ENCODE data around the gene FAM53C.
"Not testable (repeated sequence)": the region's sequence is repeated elsewhere in the genome, so short reads cannot be mapped to it uniquely, and the experiment has no call there.

- not testable (repeated sequence) for TF ChIP-seq CTCF (IDR thresholded peaks at IDR 0.05; ENCODE audit: extremely low read depth in 1 of 2, insufficient read depth in 1 of 2, low read depth in 1 of 2, low read length in 2 of 2); POLR2A (IDR thresholded peaks at IDR 0.05; ENCODE audit: low read depth, low read length); POLR2AphosphoS5 (IDR thresholded peaks at IDR 0.05; ENCODE audit: insufficient read depth, low read depth, low read length); FOS (IDR thresholded peaks at IDR 0.05; ENCODE audit: borderline replicate concordance, insufficient read depth, low read length); EZH2 (IDR thresholded peaks at IDR 0.05; ENCODE audit: borderline replicate concordance, low read depth, low read length, severe bottlenecking); MAX (IDR thresholded peaks at IDR 0.05; ENCODE audit: insufficient read depth, insufficient read length); MYC (IDR thresholded peaks at IDR 0.05; ENCODE audit: low read depth, low read length); JUN (IDR thresholded peaks at IDR 0.05; ENCODE audit: borderline replicate concordance, insufficient read depth, insufficient read length, low read depth); GATA2 (IDR thresholded peaks at IDR 0.05; ENCODE audit: insufficient read depth, insufficient read length, low read depth, low read length)
Measured at GRCh38 chr5:138389911-138390310, 51.8 kb downstream of the FAM53C start.
